ENCODE measurements around the gene GPC5.

The GPC5 gene

DNA sequence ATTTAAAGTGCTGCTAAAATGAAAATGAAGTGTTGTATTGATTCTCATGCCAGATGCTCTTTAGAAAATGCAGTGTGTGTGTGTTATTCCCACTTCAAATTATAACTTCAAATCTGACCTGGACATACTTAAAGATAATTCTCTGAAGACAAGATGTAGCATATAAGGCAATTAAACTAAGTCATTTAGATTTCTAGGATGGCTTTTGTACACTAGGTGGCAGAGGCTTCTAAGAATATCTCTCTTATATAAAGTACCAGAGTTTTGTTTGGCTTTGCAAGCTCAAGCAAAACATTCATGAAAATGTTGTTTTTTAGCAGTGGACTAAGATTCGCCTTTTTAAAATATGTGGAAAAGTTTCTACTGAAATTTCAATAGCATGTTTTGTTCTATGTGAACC lies 407.2 kb downstream of the GPC5 start:
- no peak overlapping the region for H3K4me3 Mint-ChIP-seq
- H3K27me3 Mint-ChIP-seq, result no peaks in the 10 kb centered on the region
- H3K9me3 Mint-ChIP-seq, result no peaks in the 10 kb centered on the region
- H3K4me1 Mint-ChIP-seq (ENCODE audit: low read depth), result no peaks in the 10 kb centered on the region
- H3K27ac Mint-ChIP-seq, result no peak overlapping the region
- no peaks in the 10 kb centered on the region for H3K36me3 Mint-ChIP-seq (ENCODE audit: low read depth)

DNA sequence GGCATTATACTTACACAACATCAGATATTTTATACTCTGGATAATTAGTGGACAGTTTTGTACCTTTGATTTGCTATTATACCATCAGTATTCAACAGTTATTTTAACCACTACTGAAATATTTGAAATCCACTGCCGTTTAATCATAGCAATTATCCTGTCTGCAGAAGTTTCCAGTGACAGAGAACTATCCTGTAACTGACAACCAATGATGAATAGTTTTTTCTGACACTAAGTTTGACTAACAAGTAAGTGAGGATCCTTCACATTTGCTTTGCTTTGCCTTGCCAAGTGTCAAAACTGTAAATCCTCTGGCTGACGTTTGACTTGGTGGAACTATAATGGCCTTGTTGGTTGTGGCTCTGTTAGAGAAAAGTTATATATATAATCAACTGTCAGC lies 410.7 kb downstream of the GPC5 start:
- H3K27ac Mint-ChIP-seq, result no peak overlapping the region
- H3K4me1 Mint-ChIP-seq (ENCODE audit: low read depth), result no peaks in the 10 kb centered on the region
- H3K27me3 Mint-ChIP-seq, result no peaks in the 10 kb centered on the region
- H3K4me3 Mint-ChIP-seq, result no peak overlapping the region
- no peaks in the 10 kb centered on the region for H3K9me3 Mint-ChIP-seq
- H3K36me3 Mint-ChIP-seq (ENCODE audit: low read depth), result no peaks in the 10 kb centered on the region

DNA sequence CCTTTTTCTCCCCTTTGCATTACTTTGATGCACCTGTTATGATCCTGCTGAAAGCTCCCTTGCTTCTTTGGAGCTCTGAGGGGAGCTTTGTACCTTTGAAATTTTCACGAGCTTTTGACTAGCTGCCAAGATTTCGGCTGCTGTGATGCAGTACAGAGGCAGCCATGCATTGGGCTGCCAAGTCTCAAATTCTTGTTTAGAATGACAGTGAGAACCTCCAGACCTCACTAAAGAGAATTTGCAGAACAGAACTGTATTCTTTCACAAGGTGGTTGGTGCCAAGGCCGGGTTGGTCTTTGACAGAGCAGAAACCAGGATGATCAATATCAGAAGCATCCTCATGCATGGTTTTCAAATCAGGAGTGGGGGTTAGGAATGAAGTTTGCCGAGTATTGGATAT lies 414.8 kb downstream of the GPC5 start:
- Mint-ChIP-seq H3K27me3 (no peaks in the 10 kb centered on the region), H3K36me3 (ENCODE audit: low read depth) (no peaks in the 10 kb centered on the region), H3K9me3 (no peaks in the 10 kb centered on the region), H3K4me1 (ENCODE audit: low read depth) (no peaks in the 10 kb centered on the region), H3K27ac (no peak overlapping the region), H3K4me3 (no peak overlapping the region)

DNA sequence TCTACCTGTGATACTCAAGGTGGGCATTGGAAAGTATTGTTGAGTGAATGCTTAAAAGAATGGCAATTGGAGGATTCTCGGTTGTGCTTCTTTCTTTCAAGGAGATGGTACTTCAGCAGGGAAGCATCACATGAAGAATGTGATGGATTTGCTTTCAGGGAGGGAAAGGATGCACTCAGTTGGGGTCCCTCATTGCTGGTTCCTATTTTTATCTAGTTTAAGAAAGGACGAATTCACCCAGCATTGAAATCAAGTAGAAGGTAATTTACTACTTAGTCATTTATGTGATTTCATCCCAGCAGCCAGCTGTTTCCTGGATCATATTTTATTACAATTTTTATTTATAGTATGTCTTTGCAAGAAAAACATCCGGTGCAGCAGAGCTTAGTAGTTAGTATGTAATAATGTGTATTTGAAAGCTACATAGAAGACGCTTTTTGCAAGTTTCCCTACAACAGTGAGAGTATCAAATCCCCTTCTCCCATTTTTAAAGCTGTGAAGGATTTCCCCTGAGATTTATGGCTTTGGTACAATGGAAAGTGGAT lies 417.9 kb downstream of the GPC5 start:
- H3K4me1 Mint-ChIP-seq (ENCODE audit: low read depth), result no peaks in the 10 kb centered on the region
- H3K9me3 Mint-ChIP-seq, result no peaks in the 10 kb centered on the region
- H3K27me3 Mint-ChIP-seq, result no peaks in the 10 kb centered on the region
- no peak overlapping the region for H3K27ac Mint-ChIP-seq
- H3K4me3 Mint-ChIP-seq, result no peak overlapping the region
- H3K36me3 Mint-ChIP-seq (ENCODE audit: low read depth), result no peaks in the 10 kb centered on the region

DNA sequence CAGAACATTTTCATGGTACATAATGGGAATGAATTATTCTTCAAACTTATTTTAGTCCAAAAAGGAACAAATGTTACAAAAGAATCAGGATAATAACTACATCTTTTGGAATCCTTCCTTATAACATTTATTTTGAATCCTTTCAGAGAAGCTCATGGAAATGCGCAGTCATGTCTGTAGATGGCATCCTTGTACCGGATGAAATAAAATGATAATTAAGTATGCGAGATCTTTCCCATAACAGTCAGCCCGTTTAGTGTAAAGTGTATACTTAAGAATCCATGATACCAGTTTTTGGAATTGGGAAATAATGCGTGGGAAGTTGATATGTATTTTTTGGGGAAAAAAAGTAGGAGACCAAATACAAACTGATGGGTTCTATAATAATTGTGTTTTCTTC lies 418.8 kb downstream of the GPC5 start:
- H3K27me3 Mint-ChIP-seq, result no peaks in the 10 kb centered on the region
- H3K4me1 Mint-ChIP-seq (ENCODE audit: low read depth), result no peaks in the 10 kb centered on the region
- H3K36me3 Mint-ChIP-seq (ENCODE audit: low read depth), result no peaks in the 10 kb centered on the region
- no peaks in the 10 kb centered on the region for H3K9me3 Mint-ChIP-seq
- H3K27ac Mint-ChIP-seq, result no peak overlapping the region
- H3K4me3 Mint-ChIP-seq, result no peak overlapping the region

DNA sequence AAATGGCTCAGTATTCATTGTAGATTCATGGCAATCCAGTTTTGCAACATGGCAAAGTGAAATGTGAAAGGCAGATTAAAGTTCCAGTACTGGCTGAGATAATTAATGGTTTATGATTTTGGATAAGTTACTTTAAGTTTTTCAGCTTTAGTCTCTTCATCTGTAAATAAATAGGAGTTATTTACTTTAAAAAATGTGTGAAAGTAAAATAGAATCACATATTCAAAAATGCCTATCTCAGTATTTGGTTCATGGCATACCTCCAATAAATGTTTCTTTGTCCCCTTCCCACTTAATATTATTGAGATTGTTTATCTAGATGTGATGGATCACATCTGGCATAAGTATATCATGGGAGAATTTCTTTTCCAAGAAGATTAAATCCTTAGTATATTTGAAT lies 426.0 kb downstream of the GPC5 start:
- no peak overlapping the region for H3K27ac Mint-ChIP-seq
- H3K4me3 Mint-ChIP-seq, result no peak overlapping the region
- H3K9me3 Mint-ChIP-seq, result peaks cover 11% of the 10 kb centered on the region
- H3K36me3 Mint-ChIP-seq (ENCODE audit: low read depth), result no peaks in the 10 kb centered on the region
- H3K27me3 Mint-ChIP-seq, result no peaks in the 10 kb centered on the region
- H3K4me1 Mint-ChIP-seq (ENCODE audit: low read depth), result no peaks in the 10 kb centered on the region

DNA sequence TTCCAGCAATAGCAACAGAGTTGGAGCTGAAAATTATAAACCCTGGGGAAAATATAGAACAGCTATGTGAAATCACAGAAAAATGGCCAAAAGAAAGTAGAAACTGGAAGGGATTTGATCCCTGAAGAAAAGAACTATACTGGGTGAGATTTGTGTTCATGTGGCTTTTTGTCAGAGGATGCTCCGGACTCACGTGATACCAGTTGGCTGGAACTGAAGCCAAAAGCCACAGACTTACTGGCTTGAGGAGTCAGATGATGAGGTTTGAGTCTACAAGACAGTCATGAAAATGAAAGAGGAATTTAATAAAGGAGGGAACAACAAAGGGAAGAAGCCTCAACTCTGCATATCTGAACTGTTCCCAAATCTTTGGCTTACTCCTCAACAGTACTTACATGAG lies 427.1 kb downstream of the GPC5 start:
- Mint-ChIP-seq H3K27ac (no peak overlapping the region), H3K27me3 (no peaks in the 10 kb centered on the region), H3K4me1 (ENCODE audit: low read depth) (no peaks in the 10 kb centered on the region), H3K9me3 (peaks cover 14% of the 10 kb centered on the region), H3K4me3 (no peak overlapping the region), H3K36me3 (ENCODE audit: low read depth) (no peaks in the 10 kb centered on the region)

DNA sequence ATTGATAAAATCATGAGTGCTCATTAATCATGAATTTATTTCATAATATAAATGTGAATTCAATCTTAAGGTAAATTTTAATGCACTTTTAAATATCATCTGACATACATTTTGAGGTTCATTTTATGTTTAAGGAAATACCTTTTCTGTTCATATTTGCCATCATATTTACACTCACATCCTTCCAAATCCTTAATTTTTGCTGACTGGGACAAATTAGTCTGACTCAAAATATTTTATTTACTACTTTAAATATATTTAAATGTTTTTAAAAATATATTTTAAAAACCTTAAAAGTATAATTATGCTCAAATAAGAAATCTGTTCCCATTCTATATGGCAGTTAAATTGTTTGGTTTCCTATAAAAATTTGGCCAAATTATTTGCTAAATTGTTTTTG lies 438.1 kb downstream of the GPC5 start:
- Mint-ChIP-seq H3K27ac (no peak overlapping the region), H3K9me3 (peaks cover 16% of the 10 kb centered on the region), H3K4me1 (ENCODE audit: low read depth) (no peaks in the 10 kb centered on the region), H3K36me3 (ENCODE audit: low read depth) (no peaks in the 10 kb centered on the region), H3K27me3 (no peaks in the 10 kb centered on the region), H3K4me3 (no peak overlapping the region)

DNA sequence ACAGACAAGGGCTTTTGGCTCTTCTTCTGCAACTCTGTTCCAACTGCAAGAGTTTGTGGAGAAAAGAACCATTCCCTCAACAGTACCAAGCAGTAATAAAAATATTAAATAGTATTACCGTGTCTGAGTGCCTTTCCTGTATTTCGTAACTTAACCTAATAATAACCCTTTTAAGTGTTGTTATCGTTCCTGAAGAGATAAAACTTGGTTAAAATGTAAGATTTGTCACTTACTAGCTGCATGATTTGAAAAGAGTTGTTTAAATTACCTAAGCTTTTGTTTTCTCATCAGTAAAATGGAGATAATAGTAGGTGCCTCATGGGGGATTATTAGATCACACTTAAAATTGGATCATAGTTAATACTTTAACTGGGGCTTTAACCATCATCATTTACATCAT lies 447.2 kb downstream of the GPC5 start:
- Mint-ChIP-seq H3K4me1 (ENCODE audit: low read depth) (no peaks in the 10 kb centered on the region), H3K27ac (no peak overlapping the region), H3K4me3 (no peak overlapping the region), H3K27me3 (no peaks in the 10 kb centered on the region), H3K36me3 (ENCODE audit: low read depth) (no peaks in the 10 kb centered on the region), H3K9me3 (peaks cover 15% of the 10 kb centered on the region)

DNA sequence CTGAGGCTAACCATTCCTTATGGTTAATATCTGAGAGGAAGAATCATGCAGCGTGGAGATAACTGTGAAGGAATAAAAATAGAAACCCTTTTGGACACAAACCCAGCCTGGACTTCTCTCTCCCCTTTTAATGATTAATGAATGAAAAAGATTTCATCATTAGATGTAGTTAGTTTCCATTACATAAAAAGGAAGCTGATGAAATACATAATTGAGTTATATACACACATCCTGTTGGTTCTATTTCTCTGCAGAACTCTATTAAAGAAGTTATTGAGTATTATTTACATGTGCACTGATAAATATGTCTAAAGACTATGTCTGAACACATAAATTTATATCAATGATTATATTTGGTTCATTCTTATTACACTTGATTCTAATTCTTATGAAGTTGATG lies 465.3 kb downstream of the GPC5 start:
- Mint-ChIP-seq H3K9me3 (no peaks in the 10 kb centered on the region), H3K4me1 (ENCODE audit: low read depth) (no peaks in the 10 kb centered on the region), H3K27ac (no peak overlapping the region), H3K27me3 (no peaks in the 10 kb centered on the region), H3K36me3 (ENCODE audit: low read depth) (no peaks in the 10 kb centered on the region), H3K4me3 (no peak overlapping the region)

DNA sequence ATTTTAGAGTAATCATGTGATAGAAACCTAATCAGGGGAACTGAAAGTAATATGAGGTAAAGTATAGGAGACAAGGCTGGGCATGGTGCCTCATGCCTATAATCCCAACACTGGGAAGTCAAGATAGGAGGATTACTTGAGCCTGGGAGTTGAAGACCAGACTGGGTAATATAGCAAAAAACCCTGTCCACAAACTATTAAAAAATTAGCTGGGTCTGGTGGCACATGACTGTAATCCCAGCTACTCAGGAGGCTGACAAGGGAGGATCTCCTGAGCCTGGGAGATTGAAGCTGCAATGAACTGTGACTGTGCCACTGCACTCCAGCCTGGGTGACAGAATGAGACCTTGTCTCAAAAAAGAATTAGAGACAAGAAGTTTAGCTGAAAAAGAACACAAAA lies 469.9 kb downstream of the GPC5 start:
- H3K36me3 Mint-ChIP-seq (ENCODE audit: low read depth), result no peaks in the 10 kb centered on the region
- H3K4me1 Mint-ChIP-seq (ENCODE audit: low read depth), result no peaks in the 10 kb centered on the region
- H3K9me3 Mint-ChIP-seq, result no peaks in the 10 kb centered on the region
- no peak overlapping the region for H3K27ac Mint-ChIP-seq
- H3K27me3 Mint-ChIP-seq, result no peaks in the 10 kb centered on the region
- no peak overlapping the region for H3K4me3 Mint-ChIP-seq

DNA sequence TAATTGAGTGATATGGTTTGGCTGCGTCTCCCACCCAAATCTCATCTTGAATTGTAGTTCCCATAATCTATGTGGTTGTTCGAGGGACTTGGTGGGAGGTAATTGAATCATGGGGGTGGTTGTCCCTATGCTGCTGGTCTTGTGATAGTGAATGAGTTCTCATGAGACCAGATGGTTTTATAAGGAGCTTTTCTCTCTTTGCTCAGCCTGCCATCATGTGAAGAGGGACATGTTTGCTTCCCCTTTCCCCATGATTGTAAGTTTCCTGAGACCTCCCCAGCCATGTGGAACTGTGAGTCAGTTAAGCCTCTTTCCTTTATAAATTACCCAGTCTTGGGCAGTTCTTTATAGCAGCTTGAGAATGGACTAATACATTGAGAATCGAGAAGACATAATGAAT lies 480.1 kb downstream of the GPC5 start:
- no peaks in the 10 kb centered on the region for H3K4me1 Mint-ChIP-seq (ENCODE audit: low read depth)
- H3K36me3 Mint-ChIP-seq (ENCODE audit: low read depth), result no peaks in the 10 kb centered on the region
- no peak overlapping the region for H3K27ac Mint-ChIP-seq
- no peaks in the 10 kb centered on the region for H3K27me3 Mint-ChIP-seq
- no peaks in the 10 kb centered on the region for H3K9me3 Mint-ChIP-seq
- no peak overlapping the region for H3K4me3 Mint-ChIP-seq

DNA sequence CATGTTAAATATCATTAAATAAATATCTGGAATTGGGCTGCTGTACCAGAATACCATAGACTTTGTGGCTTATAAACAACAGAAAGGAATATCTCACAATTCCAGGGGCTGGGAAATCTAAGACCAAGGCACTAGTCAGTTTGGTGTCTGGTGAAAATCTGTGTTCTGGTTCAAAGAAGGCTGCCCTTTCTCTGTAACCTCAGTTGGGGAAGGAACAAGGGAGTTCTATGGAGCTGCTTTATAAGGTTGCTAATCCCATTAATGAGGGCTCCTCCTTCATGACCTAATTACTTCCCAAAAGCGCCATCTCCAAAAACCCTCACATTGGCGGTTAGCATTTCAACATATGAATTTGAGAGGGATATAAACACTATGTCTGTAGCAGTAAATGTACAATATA lies 480.9 kb downstream of the GPC5 start:
- no peak overlapping the region for H3K4me3 Mint-ChIP-seq
- H3K27me3 Mint-ChIP-seq, result no peaks in the 10 kb centered on the region
- H3K27ac Mint-ChIP-seq, result no peak overlapping the region
- no peaks in the 10 kb centered on the region for H3K4me1 Mint-ChIP-seq (ENCODE audit: low read depth)
- peaks cover 2% of the 10 kb centered on the region for H3K9me3 Mint-ChIP-seq
- H3K36me3 Mint-ChIP-seq (ENCODE audit: low read depth), result no peaks in the 10 kb centered on the region

DNA sequence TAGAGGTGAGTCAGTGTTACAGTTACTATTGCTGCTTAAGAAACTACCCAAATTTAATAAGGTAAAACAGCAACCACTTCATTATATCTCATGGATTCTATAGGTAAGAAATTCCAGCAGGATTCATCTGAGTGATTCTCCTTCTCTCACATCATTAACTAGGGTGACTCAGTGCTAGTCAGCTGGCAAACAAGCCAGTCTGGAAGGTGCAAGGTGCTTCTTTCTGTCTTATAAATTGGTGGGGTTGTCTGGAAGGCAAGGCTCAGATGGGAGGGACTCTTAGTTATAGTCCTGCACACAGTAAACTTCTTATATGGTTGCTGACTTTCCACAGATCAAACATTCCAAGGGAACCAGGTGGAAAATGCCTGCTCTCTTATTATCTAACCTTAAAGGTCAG lies 484.5 kb downstream of the GPC5 start:
- Mint-ChIP-seq H3K36me3 (ENCODE audit: low read depth) (no peaks in the 10 kb centered on the region), H3K9me3 (peaks cover 4% of the 10 kb centered on the region), H3K27me3 (no peaks in the 10 kb centered on the region), H3K4me1 (ENCODE audit: low read depth) (no peaks in the 10 kb centered on the region), H3K4me3 (no peak overlapping the region), H3K27ac (no peak overlapping the region)

DNA sequence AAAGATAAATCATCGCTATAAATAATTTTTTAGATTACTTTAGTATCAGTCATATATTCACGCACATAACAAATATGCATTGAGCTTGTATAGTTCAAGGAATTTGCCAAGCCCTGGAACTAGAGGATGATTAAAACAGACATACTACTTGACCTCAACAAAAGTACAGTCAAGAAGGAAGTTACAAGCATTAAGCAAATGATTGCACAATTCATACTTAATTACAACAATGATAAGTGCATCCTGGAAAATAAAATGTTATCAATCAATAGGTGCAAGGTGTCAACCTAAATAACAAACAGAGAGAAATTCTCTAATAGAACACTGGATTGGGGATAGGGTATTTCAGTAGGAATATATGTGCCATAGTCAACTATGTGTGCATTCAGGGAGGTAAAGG lies 491.2 kb downstream of the GPC5 start:
- H3K4me1 Mint-ChIP-seq (ENCODE audit: low read depth), result no peaks in the 10 kb centered on the region
- H3K36me3 Mint-ChIP-seq (ENCODE audit: low read depth), result no peaks in the 10 kb centered on the region
- H3K9me3 Mint-ChIP-seq, result peaks cover 9% of the 10 kb centered on the region
- H3K27ac Mint-ChIP-seq, result no peak overlapping the region
- H3K27me3 Mint-ChIP-seq, result no peaks in the 10 kb centered on the region
- H3K4me3 Mint-ChIP-seq, result no peak overlapping the region

DNA sequence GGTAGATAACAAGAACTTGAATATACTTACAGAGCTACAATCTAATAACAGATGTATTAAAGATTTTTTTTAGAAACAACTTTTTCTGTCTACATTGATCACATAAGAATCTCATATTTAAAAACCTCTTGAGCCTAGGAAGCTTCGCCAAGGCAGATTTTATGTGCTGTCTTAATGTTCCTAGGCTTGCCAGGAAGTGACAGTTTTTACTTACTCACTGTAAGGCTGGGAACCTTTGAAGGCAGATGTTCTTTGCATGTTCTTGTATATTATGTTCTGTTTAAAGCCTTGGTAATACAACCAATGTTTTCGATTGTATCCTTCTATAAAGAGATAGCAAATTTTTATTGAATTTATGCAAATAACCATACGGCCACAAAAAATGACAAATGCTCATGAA lies 492.7 kb downstream of the GPC5 start:
- Mint-ChIP-seq H3K4me1 (ENCODE audit: low read depth) (no peaks in the 10 kb centered on the region), H3K36me3 (ENCODE audit: low read depth) (no peaks in the 10 kb centered on the region), H3K4me3 (no peak overlapping the region), H3K27ac (no peak overlapping the region), H3K9me3 (peaks cover 10% of the 10 kb centered on the region), H3K27me3 (no peaks in the 10 kb centered on the region)

DNA sequence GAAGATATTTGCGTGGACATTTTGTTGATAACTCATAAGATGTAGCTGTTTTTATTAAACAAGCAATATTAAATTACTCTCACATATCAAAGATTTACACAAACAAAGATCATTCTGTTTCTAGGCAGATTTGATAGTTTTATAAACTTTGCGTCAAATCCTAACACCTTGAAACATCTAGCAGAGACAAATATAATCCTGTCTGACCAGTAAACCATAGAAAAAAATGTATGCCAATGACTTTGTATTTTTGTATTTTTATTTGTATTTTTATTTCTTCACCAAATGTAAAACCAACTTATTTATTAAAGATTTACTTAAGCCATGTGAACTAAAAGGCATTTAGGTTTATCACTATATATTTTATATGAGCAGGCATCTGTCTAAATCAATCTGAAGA lies 494.6 kb downstream of the GPC5 start:
- H3K27ac Mint-ChIP-seq, result no peak overlapping the region
- no peaks in the 10 kb centered on the region for H3K27me3 Mint-ChIP-seq
- no peaks in the 10 kb centered on the region for H3K36me3 Mint-ChIP-seq (ENCODE audit: low read depth)
- peaks cover 10% of the 10 kb centered on the region for H3K9me3 Mint-ChIP-seq
- no peaks in the 10 kb centered on the region for H3K4me1 Mint-ChIP-seq (ENCODE audit: low read depth)
- H3K4me3 Mint-ChIP-seq, result no peak overlapping the region
